G401.6 (cell line): ENCODE results near the gene STX12.
"Not testable (repeated sequence)": the region's sequence is repeated elsewhere in the genome, so short reads cannot be mapped to it uniquely, and the experiment has no call there.

ENCODE experiments used
- FAIRE-seq: peaks from 2 replicates; lab custom pipeline; 2012; peaks lifted over from hg19 to GRCh38; lab: Jason Lieb, UNC

The STX12 gene

GRCh38 chr1:27775336-27775735 lies 2.3 kb downstream of the STX12 start:
- FAIRE-seq: not testable (repeated sequence)

- FAIRE-seq: not testable (repeated sequence)
These were observed 3.3 kb downstream of the STX12 start for GRCh38 chr1:27776276-27776675.

- FAIRE-seq: no peak
These were observed 5.0 kb downstream of the STX12 start for GRCh38 chr1:27778056-27778455.

- no peak for FAIRE-seq
These were observed 6.1 kb downstream of the STX12 start for GRCh38 chr1:27779122-27779521.

GRCh38 chr1:27782950-27783349 lies 9.9 kb downstream of the STX12 start:
- no peak for FAIRE-seq

- FAIRE-seq: no peak
These were observed 11.7 kb downstream of the STX12 start for GRCh38 chr1:27784700-27785099.

GRCh38 chr1:27785781-27786455 lies 12.9 kb downstream of the STX12 start:
- no peak for FAIRE-seq

- FAIRE-seq: no peak
These were observed 14.9 kb downstream of the STX12 start for GRCh38 chr1:27787895-27788294.

GRCh38 chr1:27789540-27790041 lies 16.6 kb downstream of the STX12 start:
- FAIRE-seq: no peak

- FAIRE-seq: not testable (repeated sequence)
These were observed 17.3 kb downstream of the STX12 start for GRCh38 chr1:27790270-27790669.

- no peak for FAIRE-seq
These were observed 22.6 kb downstream of the STX12 start for GRCh38 chr1:27795601-27796000.

- FAIRE-seq: no peak
These were observed 31.8 kb downstream of the STX12 start for GRCh38 chr1:27804791-27805190.

- FAIRE-seq: no peak
These were observed 33.7 kb downstream of the STX12 start for GRCh38 chr1:27806758-27807157.

GRCh38 chr1:27807385-27807784 lies 34.4 kb downstream of the STX12 start:
- FAIRE-seq: no peak

- FAIRE-seq: not testable (repeated sequence)
These were observed 35.1 kb downstream of the STX12 start for GRCh38 chr1:27808131-27808530.

- no peak for FAIRE-seq
These were observed 36.9 kb downstream of the STX12 start for GRCh38 chr1:27809883-27810282.

GRCh38 chr1:27811741-27812500 lies 38.9 kb downstream of the STX12 start:
- no peak for FAIRE-seq

GRCh38 chr1:27816921-27817630 lies 44.1 kb downstream of the STX12 start:
- no peak for FAIRE-seq

GRCh38 chr1:27821761-27822315 lies 48.8 kb downstream of the STX12 start:
- no peak for FAIRE-seq

- no peak for FAIRE-seq
These were observed 50.8 kb downstream of the STX12 start for GRCh38 chr1:27823784-27824183.

- no peak for FAIRE-seq
These were observed 51.4 kb downstream of the STX12 start for GRCh38 chr1:27824411-27824810.

GRCh38 chr1:27829339-27829960 lies 56.4 kb downstream of the STX12 start:
- FAIRE-seq: not testable (repeated sequence)
